Choroid plexus epithelial cell (primary cell): Measurements from ENCODE around the gene CD209.

Source experiments
- DNase-seq: peaks from one replicate; pipeline ENCODE4 v3.0.0-alpha.2; 2010; ENCODE audit warnings: low read depth
- H3K4me3 ChIP-seq: 2 replicates; pipeline ENCODE4 v1.5.1; 2011; ENCODE audit warnings: low read depth, mild to moderate bottlenecking, control low read depth, low read length, moderate library complexity
- TF ChIP-seq, protein P1 (sequence below): conservative IDR thresholded peaks from 2 replicates; pipeline ENCODE4 v1.5.1; 2011; ENCODE audit warnings: low read depth, mild to moderate bottlenecking, control low read depth, inconsistent platforms, low read length, moderate library complexity

The CD209 gene

DNA sequence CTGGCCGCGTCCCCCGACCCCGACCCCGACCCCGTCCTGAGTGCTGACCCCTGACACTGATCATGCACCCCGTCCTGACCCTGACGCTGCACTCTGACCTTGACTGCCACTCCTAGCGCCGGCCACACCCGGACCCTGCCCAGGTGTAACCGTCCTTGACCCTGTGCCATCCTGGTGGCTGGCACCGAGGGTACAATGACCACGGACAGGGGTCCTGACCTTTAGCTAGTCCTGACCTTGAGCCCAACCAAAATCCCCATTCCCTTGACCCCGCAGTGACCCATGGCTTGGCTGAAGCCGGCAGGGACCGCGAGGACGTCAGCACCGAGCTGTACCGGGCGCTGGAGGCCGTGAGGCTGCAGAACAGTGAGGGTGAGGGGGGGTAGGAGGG lies 41.6 kb upstream of the CD209 start:
- no peak overlapping the region for H3K4me3 ChIP-seq
- TF ChIP-seq, protein P1, sequence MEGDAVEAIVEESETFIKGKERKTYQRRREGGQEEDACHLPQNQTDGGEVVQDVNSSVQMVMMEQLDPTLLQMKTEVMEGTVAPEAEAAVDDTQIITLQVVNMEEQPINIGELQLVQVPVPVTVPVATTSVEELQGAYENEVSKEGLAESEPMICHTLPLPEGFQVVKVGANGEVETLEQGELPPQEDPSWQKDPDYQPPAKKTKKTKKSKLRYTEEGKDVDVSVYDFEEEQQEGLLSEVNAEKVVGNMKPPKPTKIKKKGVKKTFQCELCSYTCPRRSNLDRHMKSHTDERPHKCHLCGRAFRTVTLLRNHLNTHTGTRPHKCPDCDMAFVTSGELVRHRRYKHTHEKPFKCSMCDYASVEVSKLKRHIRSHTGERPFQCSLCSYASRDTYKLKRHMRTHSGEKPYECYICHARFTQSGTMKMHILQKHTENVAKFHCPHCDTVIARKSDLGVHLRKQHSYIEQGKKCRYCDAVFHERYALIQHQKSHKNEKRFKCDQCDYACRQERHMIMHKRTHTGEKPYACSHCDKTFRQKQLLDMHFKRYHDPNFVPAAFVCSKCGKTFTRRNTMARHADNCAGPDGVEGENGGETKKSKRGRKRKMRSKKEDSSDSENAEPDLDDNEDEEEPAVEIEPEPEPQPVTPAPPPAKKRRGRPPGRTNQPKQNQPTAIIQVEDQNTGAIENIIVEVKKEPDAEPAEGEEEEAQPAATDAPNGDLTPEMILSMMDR: no peak
- no peak for DNase-seq

GRCh38 chr19:7788178-7788932 lies 41.0 kb upstream of the CD209 start:
- no peak for DNase-seq
- H3K4me3 ChIP-seq: no peak overlapping the region
- TF ChIP-seq, protein P1: no peak

- H3K4me3 ChIP-seq: no peak overlapping the region
- no peak for DNase-seq
- TF ChIP-seq, protein P1: no peak
These were observed 40.4 kb upstream of the CD209 start for GRCh38 chr19:7787602-7788177.

GRCh38 chr19:7787141-7787540 lies 39.8 kb upstream of the CD209 start:
- TF ChIP-seq, protein P1: no peak
- no peak for DNase-seq
- no peak overlapping the region for H3K4me3 ChIP-seq

DNA sequence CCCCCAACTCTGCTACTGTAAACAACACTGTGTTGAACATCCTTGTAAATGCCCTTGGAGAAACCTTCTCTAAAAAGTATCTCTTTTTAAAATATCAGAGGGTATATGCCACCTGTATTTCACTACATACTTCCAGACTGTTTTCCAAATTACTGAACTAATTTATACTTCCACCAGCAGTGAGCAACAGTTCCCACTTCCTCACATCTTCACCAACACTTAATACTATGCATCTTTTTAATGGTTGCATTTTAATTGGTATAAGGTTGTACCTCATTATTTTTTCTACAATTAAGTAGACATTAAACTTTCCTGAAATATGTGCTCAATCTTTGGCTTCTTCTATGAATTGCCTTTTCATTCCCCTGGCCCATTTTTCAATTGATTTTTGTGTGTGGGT lies 37.5 kb upstream of the CD209 start:
- H3K4me3 ChIP-seq: no peak overlapping the region
- TF ChIP-seq, protein P1: no peak
- DNase-seq: no peak

GRCh38 chr19:7783991-7784423 lies 36.7 kb upstream of the CD209 start:
- TF ChIP-seq, protein P1: no peak
- peak; percentile 69 for DNase-seq
- H3K4me3 ChIP-seq: no peak overlapping the region

DNA sequence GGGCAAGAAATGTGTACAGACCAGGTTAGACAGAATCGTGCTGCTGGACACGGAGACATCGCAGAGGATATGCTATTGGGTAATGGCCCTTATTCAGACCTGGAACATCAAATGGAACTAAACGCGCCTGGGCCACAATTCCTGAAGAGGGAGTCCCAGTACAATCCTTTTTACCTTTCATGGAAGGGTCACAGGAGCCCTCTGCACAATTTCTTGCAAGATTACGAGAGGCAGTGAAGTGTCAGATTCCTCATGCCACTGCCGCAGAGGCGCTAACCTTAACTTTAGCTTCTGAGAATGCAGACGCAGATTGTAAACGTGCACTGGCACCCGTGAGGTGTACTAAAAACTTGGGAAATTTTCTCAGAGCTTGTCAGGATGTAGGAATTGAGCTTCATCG lies 33.8 kb upstream of the CD209 start:
- no peak overlapping the region for H3K4me3 ChIP-seq

More for the DNA sequence above, 33.8 kb upstream of the CD209 start:
- DNase-seq: no peak
- TF ChIP-seq, protein P1: no peak
